Naive thymus-derived CD8-positive, alpha-beta T cell (primary cell): ENCODE results near the gene NEURL1. TPM values are rescaled to one million over a fixed set of nuclear protein-coding genes. Genes with fewer than 3 reads are reported as not detected.
A peak's percentile ranks its signal among the peaks of the same experiment; 100 is the strongest.
"Not testable (repeated sequence)": the region's sequence is repeated elsewhere in the genome, so short reads cannot be mapped to it uniquely, and the experiment has no call there.

Experiments used
- ATAC-seq, 2 donors: fragments of 150-1000 bp; cut with Tn5 transposase in 1 of 2; sonication (Bioruptor Pico), chemical (Tn5 transposase) in 1 of 2; 1 replicate in 1 of 2; 2 replicates in 1 of 2; pipeline ENCODE4 v1.10.0; 2021; ENCODE audit warnings: mild to moderate bottlenecking in 2 of 2, moderate library complexity in 2 of 2
- POLR2A ChIA-PET: fragments of 350-600 bp; sonication (Branson Sonifier 250); formaldehyde crosslinking; loops from one replicate; lab custom pipeline; 2021; ENCODE audit warnings: antibody characterized with exemption; lab: Charles Lee
- DNase-seq, 10 donors: peaks; one replicate each; pipeline versions ENCODE4 v3.0.0 to v3.0.0-alpha.2; 2020 to 2022
- H3K27ac Mint-ChIP-seq, 10 donors: one replicate each; pipeline ENCODE4 v1.8.0; 2020 to 2022; ENCODE audit warnings: mild to moderate bottlenecking in 10 of 10, mixed read lengths in 10 of 10, moderate library complexity in 4 of 10, inconsistent platforms in 1 of 10
- H3K27me3 Mint-ChIP-seq, 5 donors: one replicate each; pipeline ENCODE4 v1.8.0; 2021 to 2022; ENCODE audit warnings: mixed read lengths in 5 of 5
- H3K36me3 Mint-ChIP-seq, 3 donors: one replicate each; pipeline ENCODE4 v1.8.0; 2020 to 2022; ENCODE audit warnings: mixed read lengths in 3 of 3, mild to moderate bottlenecking in 2 of 3, inconsistent platforms in 1 of 3
- H3K4me1 Mint-ChIP-seq, 4 donors: one replicate each; pipeline ENCODE4 v1.8.0; 2021 to 2022; ENCODE audit warnings: mixed read lengths in 4 of 4
- H3K4me3 Mint-ChIP-seq, 10 donors: one replicate each; pipeline ENCODE4 v1.8.0; 2020 to 2022; ENCODE audit warnings: mild to moderate bottlenecking in 10 of 10, mixed read lengths in 10 of 10, moderate library complexity in 6 of 10, inconsistent platforms in 1 of 10
- H3K9me3 Mint-ChIP-seq, 9 donors: one replicate each; pipeline ENCODE4 v1.8.0; 2020 to 2022; ENCODE audit warnings: mixed read lengths in 9 of 9, mild to moderate bottlenecking in 3 of 9, inconsistent platforms in 1 of 9, moderate library complexity in 1 of 9
- polyA plus RNA-seq, 3 donors: library from polyadenylated mRNA; unstranded; fragments of 300-500 nt; fragmentation: Illumina TruSeq; gene quantifications; one replicate each; pipeline ENCODE4 v1.2.3, GENCODE V29; 2021
- total RNA-seq, 8 experiments: library from RNA in 2 of 8; stranded (reverse) in 2 of 8; gene quantifications; one replicate each; pipeline ENCODE4 v1.2.3 and lab custom pipeline; 2021 to 2026

Gene NEURL1
- total and polyA plus RNA-seq, 5 experiments from 2014 or later = 0.17 to 1.3 (median 0.73) TPM

- POLR2A ChIA-PET = interaction anchor here (0.6 kb wide), 1 partner anchor 146 kb away, joined by 3 read pairs; no protein-coding TSS in a partner anchor
- DNase-seq (peak in 1 of 10 donors; percentile 27), ATAC-seq (no peak)
- no peaks in the 10 kb centered on the region for H3K9me3 Mint-ChIP-seq
- no peak overlapping the region for H3K4me3 Mint-ChIP-seq
- no peaks in the 10 kb centered on the region for H3K36me3 Mint-ChIP-seq
- no peak overlapping the region for H3K27ac Mint-ChIP-seq
- H3K4me1 Mint-ChIP-seq = peaks cover 2 to 7% (median 5%) of the 10 kb centered on the region in 4 donors
- H3K27me3 Mint-ChIP-seq = peaks cover 15 to 55% (median 51%) of the 10 kb centered on the region in 5 donors
These were observed 5.6 kb downstream of the NEURL1 start for GRCh38 chr10:103498936-103499638.

GRCh38 chr10:103499881-103500280 lies 6.4 kb downstream of the NEURL1 start:
- POLR2A ChIA-PET = interaction anchor here (0.6 kb wide), 1 partner anchor 147 kb away, joined by 3 read pairs; no protein-coding TSS in a partner anchor
- no peak overlapping the region for H3K27ac Mint-ChIP-seq
- H3K4me1 Mint-ChIP-seq = peaks cover 3 to 11% (median 8%) of the 10 kb centered on the region in 4 donors
- H3K36me3 Mint-ChIP-seq = no peaks in the 10 kb centered on the region
- peak in 1 of 10 donors; percentile 9 for DNase-seq
- H3K4me3 Mint-ChIP-seq = no peak overlapping the region
- ATAC-seq = no peak
- peaks cover 18 to 54% (median 47%) of the 10 kb centered on the region in 5 donors for H3K27me3 Mint-ChIP-seq
- H3K9me3 Mint-ChIP-seq = no peaks in the 10 kb centered on the region

GRCh38 chr10:103500481-103500880 lies 7.0 kb downstream of the NEURL1 start:
- H3K4me3 Mint-ChIP-seq = no peak overlapping the region
- peaks cover 3 to 11% (median 6%) of the 10 kb centered on the region in 4 donors for H3K4me1 Mint-ChIP-seq
- no peaks in the 10 kb centered on the region for H3K9me3 Mint-ChIP-seq
- POLR2A ChIA-PET = no interaction called here
- peak in 1 of 10 donors; percentile 4 for DNase-seq
- H3K27ac Mint-ChIP-seq = no peak overlapping the region
- H3K27me3 Mint-ChIP-seq = peaks cover 16 to 54% (median 44%) of the 10 kb centered on the region in 5 donors
- no peak for ATAC-seq
- no peaks in the 10 kb centered on the region for H3K36me3 Mint-ChIP-seq

GRCh38 chr10:103501186-103501585 lies 7.7 kb downstream of the NEURL1 start:
- ATAC-seq (no peak), DNase-seq (peak in 1 of 10 donors; percentile 38)
- H3K9me3 Mint-ChIP-seq = no peaks in the 10 kb centered on the region
- H3K36me3 Mint-ChIP-seq = no peaks in the 10 kb centered on the region
- H3K27ac Mint-ChIP-seq = no peak overlapping the region
- POLR2A ChIA-PET = no interaction called here
- H3K4me3 Mint-ChIP-seq = no peak overlapping the region
- H3K4me1 Mint-ChIP-seq = peaks cover 3 to 11% (median 6%) of the 10 kb centered on the region in 4 donors
- peaks cover 12 to 54% (median 37%) of the 10 kb centered on the region in 5 donors for H3K27me3 Mint-ChIP-seq

- Mint-ChIP-seq H3K4me3 (no peak overlapping the region), H3K36me3 (no peaks in the 10 kb centered on the region), H3K9me3 (no peaks in the 10 kb centered on the region), H3K27ac (peak overlapping the region in 2 of 10 donors; percentile 41 to 49), H3K4me1 (peaks cover 3 to 11% (median 6%) of the 10 kb centered on the region in 4 donors), H3K27me3 (peaks cover 12 to 39% (median 26%) of the 10 kb centered on the region in 5 donors)
- no peak for ATAC-seq
- POLR2A ChIA-PET = no interaction called here
- peak in 1 of 10 donors; percentile 40 for DNase-seq
These were observed 9.6 kb downstream of the NEURL1 start for GRCh38 chr10:103502849-103503660.

DNA sequence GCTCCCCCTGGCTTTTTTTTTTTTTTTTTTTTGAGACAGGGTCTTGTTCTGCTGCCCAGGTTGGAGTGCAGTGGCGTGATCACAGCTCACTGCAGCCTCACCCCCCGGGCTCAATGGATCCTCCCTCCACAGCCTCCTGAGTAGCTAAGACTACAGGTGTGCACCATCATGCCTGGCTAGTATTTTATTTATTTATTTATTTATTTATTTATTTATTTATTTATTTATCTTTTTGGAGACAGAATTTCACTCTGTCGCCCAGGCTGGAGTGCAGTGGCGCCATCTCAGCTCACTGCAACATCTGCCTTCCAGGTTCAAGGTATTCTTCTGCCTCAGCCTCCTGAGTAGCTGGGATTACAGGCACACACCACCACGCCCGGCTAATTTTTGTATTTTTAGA lies 10.3 kb downstream of the NEURL1 start:
- H3K4me3 Mint-ChIP-seq, H3K36me3 Mint-ChIP-seq, H3K9me3 Mint-ChIP-seq, POLR2A ChIA-PET, ATAC-seq: not testable (repeated sequence)
- DNase-seq = peak in 1 of 10 donors; percentile 3
- peaks cover 12 to 40% (median 26%) of the 10 kb centered on the region in 5 donors for H3K27me3 Mint-ChIP-seq
- H3K4me1 Mint-ChIP-seq = peaks cover 3 to 11% (median 6%) of the 10 kb centered on the region in 4 donors
- peak overlapping the region in 1 of 10 donors; percentile 41 for H3K27ac Mint-ChIP-seq

DNA sequence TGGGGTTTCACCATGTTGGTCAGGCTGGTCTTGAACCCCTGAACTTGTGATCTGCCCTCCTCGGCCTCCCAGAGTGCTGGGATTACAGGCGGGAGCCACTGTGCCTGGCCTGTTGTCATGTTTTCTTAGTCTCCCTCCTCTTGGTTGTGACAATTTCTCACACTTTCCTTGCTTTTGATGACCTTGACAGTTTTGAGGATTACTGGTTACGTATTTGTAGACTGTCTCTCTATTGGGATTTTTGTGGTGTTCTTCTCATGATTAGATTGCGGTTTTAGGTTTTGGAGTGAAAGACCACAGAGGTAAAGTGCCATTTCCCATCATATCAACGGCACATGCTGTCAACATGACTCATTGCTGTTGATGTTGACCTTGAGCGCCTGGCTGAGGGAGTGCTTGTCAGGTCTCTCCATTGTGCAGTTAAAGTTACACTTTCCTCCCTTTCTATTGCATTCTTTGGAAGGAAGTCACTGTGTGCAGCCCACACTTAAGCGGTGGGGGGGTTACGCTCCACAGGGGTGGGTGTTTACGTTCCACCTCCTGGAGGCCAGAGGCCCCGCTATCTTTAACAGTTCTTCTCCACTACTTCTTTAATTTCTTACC lies 10.8 kb downstream of the NEURL1 start:
- H3K27ac Mint-ChIP-seq = peak overlapping the region in 2 of 10 donors; percentile 8 to 39
- peaks cover 3 to 11% (median 6%) of the 10 kb centered on the region in 4 donors for H3K4me1 Mint-ChIP-seq
- no peaks in the 10 kb centered on the region for H3K36me3 Mint-ChIP-seq
- H3K27me3 Mint-ChIP-seq = peaks cover 12 to 40% (median 26%) of the 10 kb centered on the region in 5 donors
- ATAC-seq (peak in 1 of 2 donors; percentile 58), DNase-seq (peak in 1 of 10 donors; percentile 59)
- POLR2A ChIA-PET = no interaction called here
- H3K9me3 Mint-ChIP-seq = no peaks in the 10 kb centered on the region
- H3K4me3 Mint-ChIP-seq = no peak overlapping the region

DNA sequence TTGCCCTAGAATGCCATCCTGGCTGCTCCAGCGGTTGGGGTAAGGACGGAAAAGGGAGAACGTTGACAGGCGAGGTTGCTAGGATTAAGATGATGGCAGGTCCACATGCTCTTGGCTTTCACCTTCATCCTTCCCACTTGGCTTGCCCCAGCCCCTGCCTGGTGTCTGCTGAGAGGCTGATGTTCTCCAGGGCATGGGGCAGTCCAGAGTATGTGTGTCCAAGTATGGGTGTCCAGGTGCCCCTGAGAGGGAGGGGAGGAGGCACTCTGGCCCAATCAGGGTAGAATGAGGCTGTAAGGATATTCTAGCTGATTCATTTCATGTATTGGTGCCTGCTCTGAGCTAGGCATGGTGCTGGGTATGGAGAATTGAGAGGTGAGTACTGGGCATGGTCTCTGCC lies 12.6 kb downstream of the NEURL1 start:
- H3K36me3 Mint-ChIP-seq = no peaks in the 10 kb centered on the region
- POLR2A ChIA-PET = interaction anchor here (0.5 to 0.7 kb wide), 2 partner anchors 129 to 181 kb away, joined by 3 read pairs; no protein-coding TSS in a partner anchor
- H3K4me3 Mint-ChIP-seq = no peak overlapping the region
- no peak overlapping the region for H3K27ac Mint-ChIP-seq
- H3K27me3 Mint-ChIP-seq = peaks cover 4 to 30% (median 14%) of the 10 kb centered on the region in 5 donors
- ATAC-seq (no peak), DNase-seq (peak in 1 of 10 donors; percentile 19)
- peaks cover 3 to 11% (median 6%) of the 10 kb centered on the region in 4 donors for H3K4me1 Mint-ChIP-seq
- H3K9me3 Mint-ChIP-seq = no peaks in the 10 kb centered on the region

GRCh38 chr10:103507235-103508191 lies 14.0 kb downstream of the NEURL1 start:
- peaks cover 2 to 20% (median 11%) of the 10 kb centered on the region in 5 donors for H3K27me3 Mint-ChIP-seq
- H3K27ac Mint-ChIP-seq = no peak overlapping the region
- POLR2A ChIA-PET = no interaction called here
- peaks cover 5 to 11% (median 6%) of the 10 kb centered on the region in 4 donors for H3K4me1 Mint-ChIP-seq
- no peaks in the 10 kb centered on the region for H3K36me3 Mint-ChIP-seq
- DNase-seq (peak in 1 of 10 donors; percentile 55), ATAC-seq (no peak)
- no peaks in the 10 kb centered on the region for H3K9me3 Mint-ChIP-seq
- H3K4me3 Mint-ChIP-seq = no peak overlapping the region

DNA sequence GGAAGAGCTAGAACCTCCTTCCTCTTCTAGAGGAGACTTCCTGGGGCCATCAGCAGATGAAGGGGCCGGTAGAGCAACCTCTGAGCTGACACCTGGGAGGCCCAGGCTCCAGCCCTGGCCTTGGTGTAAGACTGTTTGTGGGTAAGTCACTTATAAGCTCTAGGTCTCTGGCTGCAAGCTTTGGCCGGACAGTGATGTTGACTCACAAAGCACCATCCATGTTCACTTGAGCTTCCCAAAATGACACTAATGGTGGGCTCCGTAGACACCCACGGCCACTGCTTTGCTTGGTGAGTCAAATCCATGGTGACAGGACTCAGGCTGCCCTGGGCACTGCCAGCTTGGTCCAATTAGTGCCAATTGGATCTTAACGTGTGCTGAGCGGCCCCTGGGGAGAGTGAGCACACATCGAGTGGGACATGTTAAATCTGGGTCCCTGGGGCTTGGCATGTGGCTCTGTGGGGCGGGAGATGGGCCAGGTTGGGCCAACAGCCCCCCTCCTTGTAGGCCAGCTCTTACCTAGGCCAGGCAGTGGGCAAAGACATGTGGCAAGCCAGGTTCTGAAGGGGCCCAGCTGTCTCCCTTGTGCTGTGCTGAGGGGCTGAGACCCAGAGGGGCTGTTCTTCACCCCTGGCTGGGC lies 16.7 kb downstream of the NEURL1 start:
- Mint-ChIP-seq H3K4me3 (no peak overlapping the region), H3K4me1 (peaks cover 0 to 3% (median under 1%) of the 10 kb centered on the region in 4 donors), H3K36me3 (no peaks in the 10 kb centered on the region), H3K9me3 (no peaks in the 10 kb centered on the region), H3K27ac (no peak overlapping the region), H3K27me3 (peaks cover 0 to 17% (median 0%) of the 10 kb centered on the region in 5 donors)
- ATAC-seq (no peak), DNase-seq (peak in 1 of 10 donors; percentile 45)
- POLR2A ChIA-PET = no interaction called here
